ENCODE data around the gene DNAH3.
"Not testable (repeated sequence)": the region's sequence is repeated elsewhere in the genome, so short reads cannot be mapped to it uniquely, and the experiment has no call there.

Gene DNAH3

DNA sequence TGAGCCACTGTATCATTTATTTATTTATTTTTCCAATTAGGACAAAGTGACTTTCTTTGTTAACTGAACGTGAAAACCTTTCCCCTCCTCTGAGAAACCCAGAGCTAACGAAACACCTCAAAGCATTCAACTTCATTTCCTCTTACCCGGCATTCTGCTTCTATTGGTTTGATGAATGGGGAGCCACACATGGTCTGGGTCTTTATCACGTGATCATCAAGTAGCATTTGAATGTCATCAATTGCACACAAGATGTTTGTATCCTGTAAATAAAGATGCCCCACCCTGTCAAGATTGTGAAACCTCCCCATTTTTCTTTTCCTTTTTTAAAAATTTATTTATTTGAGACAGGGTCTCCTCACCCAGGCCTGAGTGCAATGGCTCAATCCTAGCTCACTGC is 80.1 kb downstream of the DNAH3 start:
- no peak for DNase-seq (ENCODE audit: low spot score)

GRCh38 chr16:21069986-21070385 is 80.7 kb downstream of the DNAH3 start:
- DNase-seq (ENCODE audit: low spot score) = no peak

- DNase-seq (ENCODE audit: low spot score) = no peak
These were observed 86.4 kb downstream of the DNAH3 start for GRCh38 chr16:21064203-21064602.

GRCh38 chr16:21063314-21063713 is 87.3 kb downstream of the DNAH3 start:
- not testable (repeated sequence) for DNase-seq (ENCODE audit: low spot score)

GRCh38 chr16:21060027-21060510 is 90.6 kb downstream of the DNAH3 start:
- no peak for DNase-seq (ENCODE audit: low spot score)

DNA sequence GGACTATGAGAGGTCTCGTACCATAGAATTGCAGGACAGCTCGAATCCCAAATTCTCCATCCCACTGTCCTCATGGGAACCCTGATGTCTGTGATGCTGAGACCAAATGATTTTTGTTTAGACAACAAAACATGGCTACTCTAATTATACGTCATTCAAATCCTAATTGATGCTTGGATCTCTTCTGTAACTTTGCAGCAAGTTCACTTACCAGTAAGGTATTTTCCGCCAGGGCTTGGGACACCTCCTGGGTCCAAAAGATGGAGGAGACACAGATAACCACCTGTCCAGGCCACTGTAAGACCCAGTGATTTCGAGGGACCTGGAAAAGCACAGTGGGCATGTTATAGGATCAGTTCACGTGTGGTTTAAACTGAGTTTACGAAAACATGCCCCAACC is 92.8 kb downstream of the DNAH3 start:
- DNase-seq (ENCODE audit: low spot score) = no peak

GRCh38 chr16:21056396-21056795 is 94.2 kb downstream of the DNAH3 start:
- no peak for DNase-seq (ENCODE audit: low spot score)

- DNase-seq (ENCODE audit: low spot score) = not testable (repeated sequence)
These were observed 94.9 kb downstream of the DNAH3 start for GRCh38 chr16:21055738-21056137.

DNA sequence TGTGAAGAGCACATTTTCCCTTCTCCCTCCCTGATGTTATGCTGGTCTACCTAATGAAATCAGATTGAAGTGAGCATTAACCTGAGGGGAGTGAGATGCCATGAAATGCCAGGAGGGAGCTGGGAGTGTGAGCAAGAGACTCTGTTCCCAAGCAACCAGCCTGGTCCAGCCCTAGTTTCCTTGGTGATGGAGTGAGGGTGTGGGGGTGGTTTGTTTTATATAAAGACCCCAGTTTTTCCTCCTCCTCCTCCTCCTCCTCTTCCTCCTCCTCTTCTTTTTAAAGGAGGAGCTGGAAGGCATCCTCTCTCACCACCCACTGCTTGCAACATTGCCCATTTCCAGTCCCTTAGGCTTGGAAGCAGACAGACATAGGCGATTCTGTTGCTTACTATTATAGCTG is 97.1 kb downstream of the DNAH3 start:
- peak; percentile 45 for DNase-seq (ENCODE audit: low spot score)

GRCh38 chr16:21048091-21048912 is 102.3 kb downstream of the DNAH3 start:
- DNase-seq (ENCODE audit: low spot score) = not testable (repeated sequence)

- no peak for DNase-seq (ENCODE audit: low spot score)
These were observed 112.4 kb downstream of the DNAH3 start for GRCh38 chr16:21038197-21038596.

DNA sequence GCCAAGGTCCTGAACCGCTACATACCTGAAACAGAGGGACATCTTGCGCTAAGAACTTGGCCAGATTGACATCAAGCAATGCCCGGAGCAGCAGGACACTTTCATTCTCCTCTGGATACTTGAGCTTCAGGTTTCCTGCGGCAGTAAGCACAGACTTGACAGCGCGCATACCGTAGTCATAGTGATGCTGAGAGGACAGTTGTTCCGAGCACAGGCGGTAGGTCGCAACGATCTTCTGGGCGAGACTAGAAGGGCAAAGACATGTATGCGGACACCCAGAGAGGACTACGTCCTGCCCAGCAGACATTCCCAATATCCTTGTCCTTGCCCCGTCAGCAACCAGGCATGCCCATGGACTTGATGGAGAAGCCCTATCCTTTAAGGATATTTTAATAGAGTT is 112.9 kb downstream of the DNAH3 start:
- DNase-seq (ENCODE audit: low spot score) = no peak

GRCh38 chr16:21037168-21037567 is 113.5 kb downstream of the DNAH3 start:
- DNase-seq (ENCODE audit: low spot score) = no peak

DNA sequence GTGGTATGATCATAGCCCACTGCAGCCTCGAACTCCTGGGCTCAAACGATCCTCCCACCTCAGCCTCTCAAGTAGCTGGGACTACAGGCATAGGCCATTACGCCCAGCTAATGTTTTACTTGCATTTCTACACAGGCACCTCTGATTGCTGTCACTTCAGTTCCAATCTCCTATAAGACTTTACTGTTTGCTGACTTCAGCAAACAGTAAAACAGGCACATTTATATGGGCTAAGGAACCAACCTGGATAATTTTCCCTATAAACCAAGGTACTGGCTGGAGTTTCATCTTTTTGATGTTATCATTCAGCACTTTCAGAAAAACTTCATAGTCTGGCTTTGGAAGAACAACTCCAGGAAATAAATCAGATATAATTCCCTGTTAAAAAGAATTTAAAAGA is 114.2 kb downstream of the DNAH3 start:
- no peak for DNase-seq (ENCODE audit: low spot score)

- peak; percentile 39 for DNase-seq (ENCODE audit: low spot score)
These were observed 116.9 kb downstream of the DNAH3 start for GRCh38 chr16:21033704-21034103.

DNA sequence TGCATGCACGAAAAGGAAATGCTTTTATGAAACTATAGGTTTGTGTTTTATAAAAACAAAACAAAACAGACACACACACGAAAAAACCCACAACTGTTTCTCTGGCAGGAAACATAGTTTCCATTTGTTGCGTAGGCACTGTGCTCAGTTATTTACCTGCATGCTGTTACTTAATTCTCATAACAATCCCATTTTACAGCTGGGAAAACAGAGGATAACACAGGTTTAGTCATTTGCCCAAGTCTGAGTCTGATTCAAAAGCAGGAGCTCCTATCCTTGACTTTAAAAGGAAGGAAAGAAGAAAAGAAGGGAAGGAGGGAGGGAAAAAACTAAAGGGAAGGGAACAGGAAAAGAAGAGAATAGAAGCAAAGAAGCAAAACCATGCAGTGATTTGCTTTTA is 117.4 kb downstream of the DNAH3 start:
- no peak for DNase-seq (ENCODE audit: low spot score)

- DNase-seq (ENCODE audit: low spot score) = no peak
These were observed 121.9 kb downstream of the DNAH3 start for GRCh38 chr16:21028728-21029127.

- DNase-seq (ENCODE audit: low spot score) = no peak
These were observed 123.8 kb downstream of the DNAH3 start for GRCh38 chr16:21026846-21027245.

GRCh38 chr16:21023509-21024202 is 127.0 kb downstream of the DNAH3 start:
- no peak for DNase-seq (ENCODE audit: low spot score)

DNA sequence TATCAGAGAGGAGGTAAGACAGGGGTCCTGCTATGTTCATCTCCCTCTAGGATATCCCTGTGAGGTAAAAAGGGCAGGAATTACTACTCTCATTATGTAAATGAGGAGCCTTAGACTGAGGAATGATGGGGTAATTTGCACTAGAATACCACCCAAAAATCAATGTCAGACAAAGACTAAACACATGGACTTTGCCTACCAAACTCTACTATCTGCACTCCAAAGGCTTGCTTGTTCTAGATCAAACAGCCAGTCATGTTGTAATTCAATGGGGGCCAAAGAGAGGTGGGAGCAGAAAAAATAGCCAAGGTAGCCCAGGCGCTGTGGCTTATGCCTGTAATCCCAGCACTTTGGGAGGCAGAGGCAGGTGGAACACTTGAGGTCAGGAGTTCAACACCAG is 129.3 kb downstream of the DNAH3 start:
- DNase-seq (ENCODE audit: low spot score) = no peak

- DNase-seq (ENCODE audit: low spot score) = no peak
These were observed 140.8 kb downstream of the DNAH3 start for GRCh38 chr16:21009815-21010214.

GRCh38 chr16:21005008-21005407 is 145.6 kb downstream of the DNAH3 start:
- DNase-seq (ENCODE audit: low spot score) = no peak

- no peak for DNase-seq (ENCODE audit: low spot score)
These were observed 149.4 kb downstream of the DNAH3 start for GRCh38 chr16:21001262-21001661.
